ENCODE data around the gene ZKSCAN5.

The ZKSCAN5 gene

GRCh38 chr7:99472561-99473314 lies 31.7 kb upstream of the ZKSCAN5 start, which contains the start of gene ZNF789:
ZNF789 (plus strand) TSS chr7:99472890; CDS start chr7:99476457, 3,567 bp downstream.
- peaks cover 24% of the 10 kb centered on the region for H3K27me3 Mint-ChIP-seq (ENCODE audit: low read depth)
- H3K4me3 Mint-ChIP-seq: peak within 1 kb of the TSS; percentile 98
- peaks cover 10% of the 10 kb centered on the region for H3K36me3 Mint-ChIP-seq (ENCODE audit: low read depth)

DNA sequence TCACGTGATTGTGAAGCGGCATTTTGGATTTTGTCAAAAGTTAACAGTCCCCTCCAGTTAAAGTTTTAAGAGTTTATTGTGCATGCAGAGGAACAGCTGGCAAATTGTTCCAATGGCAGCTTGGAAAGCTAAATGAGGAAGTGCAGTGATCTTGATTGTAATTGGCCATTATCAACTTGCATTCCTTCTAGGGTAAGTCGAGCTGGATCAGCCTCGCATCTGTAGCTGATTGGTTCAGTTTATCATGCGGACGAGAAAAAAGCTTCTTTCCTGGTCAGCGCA lies 31.2 kb upstream of the ZKSCAN5 start:
- TF ChIP-seq CTCF (IDR thresholded peaks at IDR 0.05; ENCODE audit: unreplicated experiment in 3 of 3): no peak
- H3K36me3 Mint-ChIP-seq (ENCODE audit: low read depth): peaks cover 14% of the 10 kb centered on the region
- peaks cover 24% of the 10 kb centered on the region for H3K27me3 Mint-ChIP-seq (ENCODE audit: low read depth)
- H3K9me3 Mint-ChIP-seq: no peaks in the 10 kb centered on the region
- H3K4me1 Mint-ChIP-seq: peaks cover 10% of the 10 kb centered on the region
- peak overlapping the region; percentile 85 to 99 (median 96) for H3K27ac Mint-ChIP-seq
- peak overlapping the region; percentile 98 for H3K4me3 Mint-ChIP-seq

More at GRCh38 chr7:99472561-99473314, 31.7 kb upstream of the ZKSCAN5 start, which contains the start of gene ZNF789:
- H3K27ac Mint-ChIP-seq: peak within 1 kb of the TSS; percentile 85 to 99 (median 96)
- no peaks in the 10 kb centered on the region for H3K9me3 Mint-ChIP-seq
- TF ChIP-seq CTCF (IDR thresholded peaks at IDR 0.05; ENCODE audit: unreplicated experiment in 3 of 3): no peak
- peaks cover 10% of the 10 kb centered on the region for H3K4me1 Mint-ChIP-seq

GRCh38 chr7:99476107-99476506 lies 28.4 kb upstream of the ZKSCAN5 start:
- H3K9me3 Mint-ChIP-seq: no peaks in the 10 kb centered on the region
- H3K27me3 Mint-ChIP-seq (ENCODE audit: low read depth): peaks cover 5% of the 10 kb centered on the region
- TF ChIP-seq CTCF (IDR thresholded peaks at IDR 0.05; ENCODE audit: unreplicated experiment in 3 of 3): no peak
- no peak overlapping the region for H3K27ac Mint-ChIP-seq
- H3K36me3 Mint-ChIP-seq (ENCODE audit: low read depth): peaks cover 22% of the 10 kb centered on the region
- H3K4me3 Mint-ChIP-seq: peak overlapping the region in 1 of 3 experiments; percentile 35
- peaks cover 10% of the 10 kb centered on the region for H3K4me1 Mint-ChIP-seq

- no peaks in the 10 kb centered on the region for H3K9me3 Mint-ChIP-seq
- H3K27me3 Mint-ChIP-seq (ENCODE audit: low read depth): no peaks in the 10 kb centered on the region
- no peak for TF ChIP-seq CTCF (IDR thresholded peaks at IDR 0.05; ENCODE audit: unreplicated experiment in 3 of 3)
- no peak overlapping the region for H3K27ac Mint-ChIP-seq
- H3K4me3 Mint-ChIP-seq: no peak overlapping the region
- H3K4me1 Mint-ChIP-seq: no peaks in the 10 kb centered on the region
- H3K36me3 Mint-ChIP-seq (ENCODE audit: low read depth): peaks cover 31% of the 10 kb centered on the region
These were observed 25.7 kb upstream of the ZKSCAN5 start for GRCh38 chr7:99478464-99479440.

GRCh38 chr7:99485094-99485493 lies 19.4 kb upstream of the ZKSCAN5 start:
- H3K27ac Mint-ChIP-seq: no peak overlapping the region
- no peaks in the 10 kb centered on the region for H3K27me3 Mint-ChIP-seq (ENCODE audit: low read depth)
- no peak for TF ChIP-seq CTCF (IDR thresholded peaks at IDR 0.05; ENCODE audit: unreplicated experiment in 3 of 3)
- H3K4me1 Mint-ChIP-seq: no peaks in the 10 kb centered on the region
- H3K4me3 Mint-ChIP-seq: no peak overlapping the region
- no peaks in the 10 kb centered on the region for H3K9me3 Mint-ChIP-seq
- H3K36me3 Mint-ChIP-seq (ENCODE audit: low read depth): peaks cover 40% of the 10 kb centered on the region
